Neuronal stem cell (in vitro differentiated cells): ENCODE results near the gene UNC80.

Experiments
- DNase-seq: peaks from one replicate; pipeline ENCODE4 v3.0.0-alpha.2; 2013; ENCODE audit warnings: low spot score
- H2AFZ ChIP-seq: one replicate; pipeline ENCODE4 v1.6.1; 2013; ENCODE audit warnings: mild to moderate bottlenecking, low read length, inconsistent platforms
- H2AK5ac ChIP-seq: 2 replicates; pipeline ENCODE4 v1.6.1; 2013; ENCODE audit warnings: low read depth, mild to moderate bottlenecking, inconsistent platforms, low read length, moderate library complexity, mixed read lengths
- H2BK120ac ChIP-seq: 2 replicates; pipeline ENCODE4 v1.6.1; 2013; ENCODE audit warnings: low read depth, mild to moderate bottlenecking, inconsistent platforms, low read length, moderate library complexity, mixed read lengths
- H2BK12ac ChIP-seq: one replicate; pipeline ENCODE4 v1.6.1; 2013; ENCODE audit warnings: low read length, inconsistent platforms
- H2BK15ac ChIP-seq: 2 replicates; pipeline ENCODE4 v1.6.1; 2013; ENCODE audit warnings: mild to moderate bottlenecking, low read length, inconsistent platforms, mixed read lengths
- H2BK5ac ChIP-seq: one replicate; pipeline ENCODE4 v1.6.1; 2013; ENCODE audit warnings: inconsistent platforms, mild to moderate bottlenecking, low read length, moderate library complexity
- H3K14ac ChIP-seq: one replicate; pipeline ENCODE4 v1.6.1; 2013; ENCODE audit warnings: low read length, inconsistent platforms
- H3K18ac ChIP-seq: 2 replicates; pipeline ENCODE4 v1.6.1; 2013; ENCODE audit warnings: low read length, inconsistent platforms
- H3K23ac ChIP-seq: 2 replicates; pipeline ENCODE4 v1.6.1; 2013; ENCODE audit warnings: low read depth, mild to moderate bottlenecking, mixed read lengths, low read length, inconsistent platforms; ENCODE audit not compliant: poor library complexity
- H3K27ac ChIP-seq: replicated peaks from 3 replicates; pipeline ENCODE4 v1.5.1; 2013; ENCODE audit warnings: low read length, inconsistent platforms
- H3K27me3 ChIP-seq, 3 experiments: 2 replicates each; pipeline ENCODE4 v1.6.1; 2013; ENCODE audit warnings: low read length in 3 of 3, mild to moderate bottlenecking in 2 of 3, inconsistent platforms in 1 of 3, low read depth in 1 of 3, mixed read lengths in 1 of 3, moderate library complexity in 1 of 3; ENCODE audit not compliant: control insufficient read depth in 3 of 3, insufficient read depth in 3 of 3
- H3K36me3 ChIP-seq, 2 donors: replicated peaks in 1 of 2; 2 replicates each; pipeline ENCODE4 v1.6.1; 2013; ENCODE audit warnings: low read length in 2 of 2; ENCODE audit not compliant: control insufficient read depth in 2 of 2, insufficient read depth in 2 of 2
- H3K4ac ChIP-seq: 2 replicates; pipeline ENCODE4 v1.6.1; 2013; ENCODE audit warnings: inconsistent platforms, mild to moderate bottlenecking, low read length, moderate library complexity
- H3K4me1 ChIP-seq, 2 donors: 1 replicate in 1 of 2; 2 replicates in 1 of 2; pipeline ENCODE4 v1.6.1; 2013; ENCODE audit warnings: low read length in 2 of 2, low read depth in 1 of 2; ENCODE audit not compliant: control insufficient read depth in 2 of 2, insufficient read depth in 1 of 2
- H3K4me2 ChIP-seq: one replicate; pipeline ENCODE4 v1.6.1; 2013; ENCODE audit warnings: mild to moderate bottlenecking, low read length, inconsistent platforms; ENCODE audit not compliant: insufficient read depth, poor library complexity, severe bottlenecking
- H3K4me3 ChIP-seq, 2 donors: 2 replicates each; pipeline ENCODE4 v1.5.1; 2013; ENCODE audit warnings: low read length in 2 of 2, mild to moderate bottlenecking in 2 of 2, inconsistent platforms in 1 of 2, moderate library complexity in 1 of 2
- H3K79me1 ChIP-seq: one replicate; pipeline ENCODE4 v1.6.1; 2013; ENCODE audit warnings: low read depth, mild to moderate bottlenecking, inconsistent platforms, low read length, moderate library complexity
- H3K9ac ChIP-seq: one replicate; pipeline ENCODE4 v1.6.1; 2013; ENCODE audit warnings: mild to moderate bottlenecking, low read depth, low read length, inconsistent platforms; ENCODE audit not compliant: poor library complexity
- H3K9me3 ChIP-seq, 2 donors: replicated peaks in 1 of 2; 2 replicates each; pipeline versions ENCODE3 to v1.6.1; 2013; ENCODE audit warnings: low read length in 2 of 2, mild to moderate bottlenecking in 2 of 2, inconsistent platforms in 1 of 2, low read depth in 1 of 2, mixed read lengths in 1 of 2, moderate library complexity in 1 of 2; ENCODE audit not compliant: control insufficient read depth in 2 of 2, insufficient read depth in 1 of 2
- H4K8ac ChIP-seq: one replicate; pipeline ENCODE4 v1.6.1; 2013; ENCODE audit warnings: low read depth, mild to moderate bottlenecking, inconsistent platforms, low read length, moderate library complexity
- H4K91ac ChIP-seq: one replicate; pipeline ENCODE4 v1.6.1; 2013; ENCODE audit warnings: low read length, low read depth, mild to moderate bottlenecking, inconsistent platforms; ENCODE audit not compliant: poor library complexity
- WGBS, 2 donors: extraction: QIAGEN DNeasy Blood & Tissue Kit; methylation state at CpG; one replicate each; pipeline ENCODE4 v1.1.7; 2013; ENCODE audit warnings: missing lambda C conversion rate in 2 of 2, mixed read lengths in 1 of 2; ENCODE audit not compliant: insufficient read length in 2 of 2, insufficient replicate concordance in 1 of 2; ENCODE audit errors: extremely low coverage in 2 of 2; 5-methylcytosine and 5-hydroxymethylcytosine counted together

UNC80 gene

DNA sequence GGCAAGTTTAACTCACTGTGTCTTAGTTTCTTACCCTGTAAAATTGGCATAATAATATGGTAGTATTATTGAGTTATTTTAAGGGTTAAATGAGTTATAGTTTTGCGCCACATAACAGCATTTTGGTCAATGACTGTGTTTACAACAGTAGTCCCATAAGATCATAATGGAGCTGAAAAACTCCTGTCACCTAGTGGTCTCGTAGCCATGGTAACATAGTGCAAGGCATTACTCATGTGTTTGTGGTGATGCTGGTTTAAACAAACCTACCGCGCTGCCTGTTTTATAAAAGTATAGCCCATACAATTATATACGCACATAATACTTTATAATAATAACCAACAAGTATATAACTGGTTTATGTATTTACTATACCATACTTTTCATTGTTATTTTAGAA, 15.8 kb downstream of the UNC80 start:
- Histone ChIP-seq H3K27me3 (no peaks in the 10 kb centered on the region), H4K91ac (no peak overlapping the region), H2AFZ (no peak overlapping the region), H3K27ac (no peak overlapping the region), H2BK15ac (no peak overlapping the region), H3K9me3 (no peaks in the 10 kb centered on the region), H3K4ac (no peak overlapping the region), H3K4me3 (no peak overlapping the region), H2BK12ac (no peak overlapping the region), H3K9ac (no peak overlapping the region), H2BK5ac (no peak overlapping the region), H4K8ac (no peak overlapping the region), H3K4me2 (no peak overlapping the region), H3K23ac (no peak overlapping the region), H3K18ac (no peak overlapping the region), H3K79me1 (no peaks in the 10 kb centered on the region), H2AK5ac (no peak overlapping the region), H2BK120ac (no peak overlapping the region), H3K4me1 (peaks cover 0 to 2% of the 10 kb centered on the region in 2 donors), H3K14ac (no peak overlapping the region), H3K36me3 (no peaks in the 10 kb centered on the region)
- DNase-seq = no peak
- no CpG with 5 or more reads among the region's 5 CpGs for WGBS, 2 donors

DNA sequence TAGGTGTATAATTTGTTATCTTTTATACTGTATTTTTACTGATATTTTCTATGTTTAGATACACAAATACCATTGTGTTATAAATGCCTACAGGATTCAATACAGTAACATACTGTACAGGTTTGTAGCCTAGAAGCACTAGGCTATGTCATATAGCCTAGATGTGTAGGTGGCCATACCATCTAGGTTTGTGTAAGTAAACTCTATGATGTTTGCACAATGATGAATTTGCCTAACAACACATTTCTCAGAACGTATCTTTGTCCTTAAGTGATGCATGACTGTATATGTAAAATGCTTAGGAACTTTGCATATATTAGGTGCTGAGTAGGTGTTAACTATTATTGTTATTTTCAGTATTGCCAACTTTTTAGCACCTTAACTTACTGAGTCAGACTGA, 17.3 kb downstream of the UNC80 start:
- no peak overlapping the region for H3K27ac ChIP-seq
- no peak overlapping the region for H2BK120ac ChIP-seq
- H3K4me2 ChIP-seq = no peak overlapping the region
- no peak overlapping the region for H2BK15ac ChIP-seq
- H3K4ac ChIP-seq = no peak overlapping the region
- no peak overlapping the region for H4K91ac ChIP-seq
- H2BK5ac ChIP-seq = no peak overlapping the region
- H3K14ac ChIP-seq = no peak overlapping the region
- H3K36me3 ChIP-seq = no peaks in the 10 kb centered on the region
- no peaks in the 10 kb centered on the region for H3K27me3 ChIP-seq
- no peak overlapping the region for H3K18ac ChIP-seq
- no peak overlapping the region for H3K23ac ChIP-seq
- H3K9ac ChIP-seq = no peak overlapping the region
- peaks cover 0 to 2% of the 10 kb centered on the region in 2 donors for H3K4me1 ChIP-seq
- no peaks in the 10 kb centered on the region for H3K9me3 ChIP-seq
- no peak for DNase-seq
- no peak overlapping the region for H2AK5ac ChIP-seq
- no peak overlapping the region for H2AFZ ChIP-seq
- H4K8ac ChIP-seq = no peak overlapping the region
- H2BK12ac ChIP-seq = no peak overlapping the region
- no peak overlapping the region for H3K4me3 ChIP-seq
- H3K79me1 ChIP-seq = no peaks in the 10 kb centered on the region
- no CpG with 5 or more reads among the region's 1 CpG for WGBS, 2 donors

DNA sequence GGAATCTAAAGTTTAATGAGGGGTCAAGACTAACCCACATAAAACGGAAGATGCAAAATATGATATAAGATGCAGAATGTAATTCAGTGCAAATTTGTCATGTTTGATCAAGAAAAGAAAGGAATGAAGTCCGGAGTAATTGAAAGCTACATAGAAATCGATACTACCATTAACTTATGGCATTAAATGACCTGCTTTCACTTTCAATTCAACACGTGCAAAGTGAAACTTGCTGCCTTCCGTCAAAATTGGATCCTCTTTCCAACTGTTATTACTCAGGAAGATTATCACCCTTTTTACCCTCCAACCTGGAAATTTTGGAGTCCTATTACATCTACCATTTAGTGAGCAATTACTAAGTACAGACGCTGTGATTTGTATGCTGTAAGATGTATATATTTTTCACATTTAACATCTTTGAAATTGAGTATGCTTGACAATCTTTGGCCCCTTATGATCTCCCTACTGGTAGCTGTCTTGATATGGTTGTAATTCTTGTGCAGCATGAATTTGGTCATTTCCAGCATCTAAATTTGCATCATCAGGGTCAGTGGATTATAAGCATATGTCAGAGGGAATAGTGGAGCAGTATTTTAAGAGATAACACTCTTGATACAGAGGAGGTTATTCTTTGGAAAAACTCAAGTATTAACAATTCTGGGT, 18.6 kb downstream of the UNC80 start:
- no peaks in the 10 kb centered on the region for H3K9me3 ChIP-seq
- no peak overlapping the region for H3K18ac ChIP-seq
- H3K23ac ChIP-seq = no peak overlapping the region
- no peak overlapping the region for H2AFZ ChIP-seq
- H2BK120ac ChIP-seq = no peak overlapping the region
- no peaks in the 10 kb centered on the region for H3K79me1 ChIP-seq
- no peak overlapping the region for H3K4me2 ChIP-seq
- H3K4ac ChIP-seq = no peak overlapping the region
- H3K4me3 ChIP-seq = no peak overlapping the region
- H4K8ac ChIP-seq = no peak overlapping the region
- no CpG with 5 or more reads among the region's 6 CpGs for WGBS, 2 donors
- no peak for DNase-seq
- H3K36me3 ChIP-seq = no peaks in the 10 kb centered on the region
- H2BK5ac ChIP-seq = no peak overlapping the region
- no peak overlapping the region for H2BK12ac ChIP-seq
- no peak overlapping the region for H2BK15ac ChIP-seq
- peaks cover 0 to 2% of the 10 kb centered on the region in 2 donors for H3K4me1 ChIP-seq
- no peak overlapping the region for H4K91ac ChIP-seq
- no peak overlapping the region for H2AK5ac ChIP-seq
- H3K9ac ChIP-seq = no peak overlapping the region
- no peaks in the 10 kb centered on the region for H3K27me3 ChIP-seq
- H3K14ac ChIP-seq = no peak overlapping the region
- H3K27ac ChIP-seq = no peak overlapping the region

DNA sequence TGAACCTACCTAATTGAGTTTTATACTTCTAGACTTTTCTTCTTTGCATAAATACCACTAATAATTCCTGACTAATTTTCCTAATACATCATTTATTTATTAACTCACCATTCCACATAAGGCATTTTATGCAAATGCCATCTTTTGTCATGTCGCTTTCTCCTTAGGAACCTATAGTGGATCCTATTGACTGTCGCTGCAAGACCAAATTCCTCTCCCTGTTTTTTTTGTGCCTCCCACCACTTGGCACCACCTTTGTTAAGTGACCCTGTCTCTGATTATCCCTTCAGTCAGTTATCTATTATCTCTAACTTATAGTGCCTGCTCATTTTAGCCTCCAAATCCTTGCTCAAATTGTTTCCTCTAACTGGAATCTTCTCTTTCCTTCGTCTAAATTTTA, 19.5 kb downstream of the UNC80 start:
- Histone ChIP-seq H3K79me1 (no peaks in the 10 kb centered on the region), H3K9ac (no peak overlapping the region), H2BK12ac (no peak overlapping the region), H3K27me3 (no peaks in the 10 kb centered on the region), H3K4me2 (no peak overlapping the region), H2AK5ac (no peak overlapping the region), H4K91ac (no peak overlapping the region), H3K4ac (no peak overlapping the region), H3K9me3 (no peaks in the 10 kb centered on the region), H3K27ac (no peak overlapping the region), H3K4me3 (no peak overlapping the region), H3K36me3 (no peaks in the 10 kb centered on the region), H2BK5ac (no peak overlapping the region), H2AFZ (no peak overlapping the region), H3K4me1 (peaks cover 0 to 2% of the 10 kb centered on the region in 2 donors), H2BK15ac (no peak overlapping the region), H3K14ac (no peak overlapping the region), H3K18ac (no peak overlapping the region), H4K8ac (no peak overlapping the region), H2BK120ac (no peak overlapping the region), H3K23ac (no peak overlapping the region)
- no CpG with 5 or more reads among the region's 3 CpGs for WGBS, 2 donors
- no peak for DNase-seq
